H1 (cell line): ENCODE results near the gene RAMACL. TPM values are rescaled to one million over a fixed set of nuclear protein-coding genes. Genes with fewer than 3 reads are reported as not detected.
A peak's percentile ranks its signal among the peaks of the same experiment; 100 is the strongest.

Source experiments
- CTCF ChIA-PET: fragments of 300-600 bp; sonication (Branson Sonifier 250); formaldehyde crosslinking; loops from one replicate; lab custom pipeline; 2021; ENCODE audit not compliant: partially characterized antibody; lab: Charles Lee
- POLR2A ChIA-PET: fragments of 300-600 bp; sonication (Branson Sonifier 250); formaldehyde crosslinking; loops from one replicate; lab custom pipeline; 2021; ENCODE audit warnings: inconsistent platforms; ENCODE audit not compliant: partially characterized antibody; lab: Charles Lee
- DNase-seq, 2 experiments: peaks; one replicate each; pipeline versions ENCODE4 v3.0.0 to v3.0.0-alpha.2; 2010 to 2022; ENCODE audit warnings: low spot score in 2 of 2, low read depth in 1 of 2, mixed read lengths in 1 of 2
- FAIRE-seq: peaks from 2 replicates; lab custom pipeline; 2011; peaks lifted over from hg19 to GRCh38; lab: Jason Lieb, UNC
- H2AFZ ChIP-seq: 2 replicates; pipeline ENCODE4 v1.8.1; 2012; ENCODE audit warnings: low read length, inconsistent platforms
- H2AK5ac ChIP-seq: 2 replicates; pipeline ENCODE4 v1.6.1; 2013; ENCODE audit warnings: low read depth, low read length
- H2BK120ac ChIP-seq: replicated peaks from 2 replicates; pipeline ENCODE3; 2013; ENCODE audit warnings: low read depth, low read length, inconsistent platforms
- H2BK12ac ChIP-seq: 2 replicates; pipeline ENCODE4 v1.6.1; 2013; ENCODE audit warnings: low read depth, low read length
- H2BK15ac ChIP-seq: 2 replicates; pipeline ENCODE4 v1.6.1; 2013; ENCODE audit warnings: low read length
- H2BK20ac ChIP-seq: 2 replicates; pipeline ENCODE4 v1.6.1; 2013; ENCODE audit warnings: low read length
- H2BK5ac ChIP-seq: 2 replicates; pipeline ENCODE4 v1.6.1; 2013; ENCODE audit warnings: low read depth, low read length
- H3K14ac ChIP-seq: 2 replicates; pipeline ENCODE4 v1.6.1; 2013; ENCODE audit warnings: inconsistent platforms; ENCODE audit not compliant: insufficient read length
- H3K18ac ChIP-seq: 2 replicates; pipeline ENCODE4 v1.6.1; 2013; ENCODE audit warnings: low read length; ENCODE audit errors: extremely low read depth
- H3K23ac ChIP-seq: 2 replicates; pipeline ENCODE4 v1.6.1; 2013; ENCODE audit warnings: inconsistent platforms; ENCODE audit not compliant: insufficient read length
- H3K23me2 ChIP-seq: 2 replicates; pipeline ENCODE4 v1.6.1; 2013; ENCODE audit warnings: low read depth, low read length
- H3K27ac ChIP-seq: 2 replicates; pipeline ENCODE4 v1.6.1; 2011; ENCODE audit warnings: low read depth, low read length, inconsistent platforms
- H3K27me3 ChIP-seq, 4 experiments: replicated peaks in 1 of 4; 1 replicate in 1 of 4; 2 replicates in 3 of 4; pipeline versions ENCODE4 v1.6.1 to v1.8.1; 2011 to 2013; ENCODE audit warnings: low read length in 3 of 4, mild to moderate bottlenecking in 3 of 4, inconsistent platforms in 2 of 4, mixed read lengths in 2 of 4, moderate library complexity in 1 of 4; ENCODE audit not compliant: control insufficient read depth in 3 of 4, insufficient read depth in 3 of 4; ENCODE audit errors: extremely low read depth in 1 of 4
- H3K36me3 ChIP-seq, 4 experiments: 2 replicates each; pipeline versions ENCODE4 v1.6.1 to v1.8.1; 2011 to 2013; ENCODE audit warnings: mild to moderate bottlenecking in 4 of 4, low read length in 3 of 4, moderate library complexity in 2 of 4, control low read depth in 1 of 4, inconsistent platforms in 1 of 4; ENCODE audit not compliant: insufficient read depth in 4 of 4, control insufficient read depth in 2 of 4
- H3K4ac ChIP-seq: replicated peaks from 2 replicates; pipeline ENCODE3; 2013; ENCODE audit warnings: low read length, low read depth, mixed read lengths, inconsistent platforms; ENCODE audit not compliant: insufficient read length
- H3K4me1 ChIP-seq, 4 experiments: replicated peaks in 1 of 4; 1 replicate in 1 of 4; 2 replicates in 3 of 4; pipeline versions ENCODE4 v1.6.1 to v1.8.1; 2011 to 2013; ENCODE audit warnings: low read length in 3 of 4, inconsistent platforms in 2 of 4, mixed read lengths in 1 of 4; ENCODE audit not compliant: insufficient read depth in 4 of 4, control insufficient read depth in 3 of 4
- H3K4me2 ChIP-seq, 2 experiments: 2 replicates each; pipeline versions ENCODE4 v1.6.1 to v1.8.1; 2011 to 2013; ENCODE audit warnings: low read depth in 2 of 2, low read length in 2 of 2, control low read depth in 1 of 2, inconsistent platforms in 1 of 2, mild to moderate bottlenecking in 1 of 2; ENCODE audit not compliant: insufficient read depth in 1 of 2
- H3K4me3 ChIP-seq, 4 experiments: fragments of 200-600, 300-600 bp in 1 of 4; sonication (generic), shearing (Covaris generic), sonication (Bioruptor Twin) in 1 of 4; 2 replicates each; pipeline versions ENCODE4 v1.5.1 to v1.8.1; 2011 to 2016; ENCODE audit warnings: low read length in 4 of 4, low read depth in 3 of 4, control low read depth in 2 of 4, inconsistent platforms in 2 of 4, mild to moderate bottlenecking in 2 of 4, mixed read lengths in 1 of 4, moderate library complexity in 1 of 4; ENCODE audit not compliant: insufficient read depth in 2 of 4; ENCODE audit errors: extremely low read depth in 1 of 4
- H3K56ac ChIP-seq: replicated peaks from 2 replicates; pipeline ENCODE3; 2013; ENCODE audit warnings: low read depth, mild to moderate bottlenecking, mixed read lengths, low read length, inconsistent platforms; ENCODE audit not compliant: insufficient read length
- H3K79me1 ChIP-seq: 2 replicates; pipeline ENCODE4 v1.6.1; 2013; ENCODE audit warnings: low read depth, low read length, control low read depth
- H3K79me2 ChIP-seq, 2 experiments: 2 replicates each; pipeline versions ENCODE4 v1.6.1 to v1.8.1; 2012 to 2013; ENCODE audit warnings: low read length in 2 of 2, mild to moderate bottlenecking in 2 of 2, inconsistent platforms in 1 of 2; ENCODE audit not compliant: insufficient read depth in 2 of 2, control insufficient read depth in 1 of 2
- H3K9ac ChIP-seq, 4 experiments: replicated peaks in 1 of 4; 1 replicate in 1 of 4; 2 replicates in 3 of 4; pipeline versions ENCODE4 v1.6.1 to v1.8.1; 2011 to 2013; ENCODE audit warnings: low read depth in 3 of 4, low read length in 3 of 4, control low read depth in 2 of 4, mild to moderate bottlenecking in 2 of 4, moderate library complexity in 2 of 4, inconsistent platforms in 1 of 4; ENCODE audit errors: extremely low read depth in 1 of 4
- H3K9me3 ChIP-seq, 2 experiments: 2 replicates each; pipeline versions ENCODE4 v1.6.1 to v1.8.1; 2012 to 2013; ENCODE audit warnings: mild to moderate bottlenecking in 2 of 2, moderate library complexity in 2 of 2, control low read depth in 1 of 2, inconsistent platforms in 1 of 2, low read depth in 1 of 2, low read length in 1 of 2, mixed read lengths in 1 of 2; ENCODE audit not compliant: insufficient read depth in 2 of 2
- H4K20me1 ChIP-seq, 2 experiments: replicated peaks in 1 of 2; 2 replicates each; pipeline versions ENCODE3 to v1.8.1; 2011 to 2013; ENCODE audit warnings: inconsistent platforms in 2 of 2, low read length in 2 of 2, mild to moderate bottlenecking in 1 of 2; ENCODE audit not compliant: insufficient read depth in 2 of 2, control insufficient read depth in 1 of 2
- H4K5ac ChIP-seq: 2 replicates; pipeline ENCODE4 v1.6.1; 2013; ENCODE audit warnings: low read length, low read depth, mixed read lengths, inconsistent platforms; ENCODE audit not compliant: insufficient read length
- H4K8ac ChIP-seq: 2 replicates; pipeline ENCODE4 v1.8.0; 2013; ENCODE audit warnings: mild to moderate bottlenecking, moderate library complexity, low read length, inconsistent platforms; ENCODE audit not compliant: insufficient read depth; ENCODE audit errors: extremely low read depth
- H4K91ac ChIP-seq: replicated peaks from 2 replicates; pipeline ENCODE3; 2013; ENCODE audit warnings: low read length, mixed read lengths, inconsistent platforms; ENCODE audit not compliant: insufficient read length
- CREB1 ChIP-seq: IDR thresholded peaks from 2 replicates; pipeline ENCODE4 v1.6.1; 2012; ENCODE audit warnings: inconsistent platforms
- NANOG ChIP-seq: IDR thresholded peaks from 2 replicates; pipeline ENCODE4 v1.6.1; 2011; ENCODE audit warnings: low read length, low read depth, mild to moderate bottlenecking, inconsistent platforms; ENCODE audit not compliant: insufficient read depth, poor library complexity, severe bottlenecking
- SRF ChIP-seq: IDR thresholded peaks from 2 replicates; pipeline ENCODE4 v1.6.1; 2011; ENCODE audit warnings: mild to moderate bottlenecking, low read depth, low read length, moderate library complexity
- WGBS, 2 experiments: shearing (Covaris generic) in 1 of 2; methylation state at CpG; one replicate each; pipeline versions ENCODE4 v1.1.6 to v1.1.7; 2013 to 2015; ENCODE audit warnings: low lambda C conversion rate in 2 of 2, mixed read lengths in 2 of 2, inconsistent platforms in 1 of 2, low coverage in 1 of 2, missing lambda C conversion rate in 1 of 2; ENCODE audit not compliant: insufficient replicate concordance in 2 of 2, insufficient coverage in 1 of 2, insufficient read length in 1 of 2; ENCODE audit errors: extremely low coverage in 1 of 2, missing lambda C conversion rate in 1 of 2; 5-methylcytosine and 5-hydroxymethylcytosine counted together
- polyA plus RNA-seq, 7 experiments: library from polyadenylated mRNA; depleted of rRNA in 3 of 7; stranded (reverse) in 5 of 7; unstranded in 2 of 7; fragments of >200 nt in 5 of 7; fragments of 200-250 nt in 2 of 7; gene quantifications; 1 replicate in 5 of 7; 2 replicates in 1 of 7; 4 replicates in 1 of 7; pipeline versions ENCODE4 v1.2.1 to v1.2.3, GENCODE V29; 2011 to 2013; ENCODE audit warnings: missing spikeins in 2 of 7, mixed read lengths in 2 of 7
- total RNA-seq: library from RNA; stranded (reverse); fragmentation: NEBNext Ultra II Directional; extraction: Animal tissue kit (Norgen Biotek cat#: 25700); gene quantifications from 2 replicates; pipeline ENCODE4 v1.2.1, GENCODE V29; 2021

RAMACL gene
- total and polyA plus RNA-seq, 2 of the 8 experiments (the other 6 are each of a cell fraction or from before 2014, with no cell fraction given): 0.23 to 0.97 TPM

DNA sequence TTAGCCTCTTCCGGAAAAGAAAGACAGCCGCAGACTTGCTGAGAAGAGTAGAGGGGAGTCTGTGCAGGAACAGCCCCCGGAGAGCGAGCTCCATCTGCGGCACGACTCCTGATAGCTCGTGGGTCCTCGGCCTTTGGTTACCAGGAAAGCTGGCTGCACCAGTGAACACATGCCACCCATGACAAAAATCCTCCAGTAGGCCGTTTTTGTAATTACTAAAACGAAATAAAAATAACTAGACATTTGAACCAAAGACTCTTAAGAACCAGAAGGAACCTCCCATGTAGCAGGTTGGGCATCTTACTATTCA, 42.2 kb downstream of the RAMACL start:
- Histone ChIP-seq H3K79me1 (peaks cover 3% of the 10 kb centered on the region), H3K27ac (no peak overlapping the region), H4K91ac (no peak overlapping the region), H3K56ac (no peak overlapping the region), H2AFZ (no peak overlapping the region), H3K4me1 (peaks cover 7 to 16% (median 9%) of the 10 kb centered on the region in 4 experiments; a peak in 5 of 7 replicates), H3K4ac (no peak overlapping the region), H4K8ac (no peak overlapping the region), H2AK5ac (no peak overlapping the region), H3K36me3 (no peaks in the 10 kb centered on the region), H3K23ac (no peak overlapping the region), H3K23me2 (no peaks in the 10 kb centered on the region), H3K9ac (no peak overlapping the region), H3K4me2 (no peak overlapping the region), H2BK20ac (no peak overlapping the region), H2BK12ac (peak overlapping the region; percentile 84; the same call in 1 of the 2 replicates), H3K79me2 (no peaks in the 10 kb centered on the region; a peak in 1 of 4 replicates), H3K27me3 (no peaks in the 10 kb centered on the region), H4K20me1 (no peaks in the 10 kb centered on the region), H2BK120ac (no peak overlapping the region), H4K5ac (no peak overlapping the region), H3K18ac (no peak overlapping the region), H3K9me3 (no peaks in the 10 kb centered on the region), H2BK5ac (no peak overlapping the region), H3K14ac (no peak overlapping the region), H3K4me3 (no peak overlapping the region), H2BK15ac (no peak overlapping the region)
- ChIA-PET POLR2A (interaction anchor here (0.9 to 1.3 kb wide), 3 partner anchors 8 to 207 kb away, joined by 3 to 4 read pairs (median 4); no protein-coding TSS in a partner anchor), CTCF (interaction anchor here (0.9 to 1.8 kb wide), 8 partner anchors 8 to 143 kb away, joined by 3 to 6 read pairs (median 4); no protein-coding TSS in a partner anchor)
- DNase-seq: no peak
- no peak for FAIRE-seq
- WGBS, 2 experiments: 88% methylated on average over 10 of the region's 10 CpGs; no CpG with 5 or more reads in 1 of the 2 experiments
- TF ChIP-seq NANOG (no peak), CREB1 (no peak), SRF (no peak)
